ENCODE data around the gene ANKRD44. TPM values are rescaled to one million over a fixed set of nuclear protein-coding genes. Genes with fewer than 3 reads are reported as not detected.

ANKRD44 gene
- total and polyA plus RNA-seq, 8 donors, result 23.2 to 52.6 (median 29.8) TPM

GRCh38 chr2:197107291-197108269 lies 203.0 kb downstream of the ANKRD44 start:
- H3K27ac ChIP-seq, result peak overlapping the region; percentile 46 to 65
- ATAC-seq, result peak; percentile 63
- no peaks in the 10 kb centered on the region for H3K9me3 ChIP-seq
- no peak overlapping the region for H3K4me3 ChIP-seq
- no peaks in the 10 kb centered on the region for H3K27me3 ChIP-seq
- no peak for TF ChIP-seq CTCF (IDR thresholded peaks at IDR 0.05)
- H3K4me1 ChIP-seq, result peaks cover 9 to 13% of the 10 kb centered on the region in 2 donors
- intact Hi-C loops (cut with DNase I), result no loop called here
- DNase-seq, result no peak
- peaks cover 0 to 39% of the 10 kb centered on the region in 2 donors for H3K36me3 ChIP-seq

GRCh38 chr2:197103363-197103762 lies 207.2 kb downstream of the ANKRD44 start:
- TF ChIP-seq CTCF (IDR thresholded peaks at IDR 0.05), result no peak
- intact Hi-C loops (cut with DNase I), result no loop called here
- Histone ChIP-seq H3K27me3 (no peaks in the 10 kb centered on the region), H3K4me3 (no peak overlapping the region), H3K27ac (no peak overlapping the region), H3K9me3 (no peaks in the 10 kb centered on the region), H3K36me3 (peaks cover 0 to 33% of the 10 kb centered on the region in 2 donors), H3K4me1 (peaks cover 9 to 13% of the 10 kb centered on the region in 2 donors)
- ATAC-seq (no peak), DNase-seq (no peak)

GRCh38 chr2:197102231-197102630 lies 208.3 kb downstream of the ANKRD44 start:
- no peak for ATAC-seq
- no peaks in the 10 kb centered on the region for H3K9me3 ChIP-seq
- H3K27ac ChIP-seq, result no peak overlapping the region
- H3K4me3 ChIP-seq, result no peak overlapping the region
- peaks cover 0 to 3% of the 10 kb centered on the region in 2 donors for H3K4me1 ChIP-seq
- H3K36me3 ChIP-seq, result peaks cover 0 to 24% of the 10 kb centered on the region in 2 donors
- H3K27me3 ChIP-seq, result no peaks in the 10 kb centered on the region
- intact Hi-C loops (cut with DNase I), result no loop called here
- DNase-seq, result no peak
- TF ChIP-seq CTCF (IDR thresholded peaks at IDR 0.05), result no peak

GRCh38 chr2:197101519-197101918 lies 209.1 kb downstream of the ANKRD44 start:
- Histone ChIP-seq H3K4me3 (no peak overlapping the region), H3K4me1 (no peaks in the 10 kb centered on the region), H3K27me3 (no peaks in the 10 kb centered on the region), H3K36me3 (peaks cover 0 to 24% of the 10 kb centered on the region in 2 donors), H3K9me3 (no peaks in the 10 kb centered on the region), H3K27ac (no peak overlapping the region)
- DNase-seq (no peak), ATAC-seq (no peak)
- no peak for TF ChIP-seq CTCF (IDR thresholded peaks at IDR 0.05)
- intact Hi-C loops (cut with DNase I), result no loop called here

- no peak for TF ChIP-seq CTCF (IDR thresholded peaks at IDR 0.05)
- DNase-seq (peak in 1 of 4 donors; percentile 48), ATAC-seq (peak; percentile 82)
- Histone ChIP-seq H3K27me3 (no peaks in the 10 kb centered on the region), H3K4me1 (no peaks in the 10 kb centered on the region), H3K27ac (peak overlapping the region in 1 of 2 donors; percentile 34), H3K4me3 (no peak overlapping the region), H3K9me3 (no peaks in the 10 kb centered on the region), H3K36me3 (peaks cover 0 to 11% of the 10 kb centered on the region in 2 donors)
- intact Hi-C loops (cut with DNase I), result no loop called here
Measured at GRCh38 chr2:197097578-197098366, 212.8 kb downstream of the ANKRD44 start.

All from left lung (tissue), 10 donors.